ENCODE data around the gene TMPRSS4. TPM values are rescaled to one million over a fixed set of nuclear protein-coding genes. Genes with fewer than 3 reads are reported as not detected.
A peak's percentile ranks its signal among the peaks of the same experiment; 100 is the strongest.

The TMPRSS4 gene
- total and polyA plus RNA-seq, 5 donors = not detected

DNA sequence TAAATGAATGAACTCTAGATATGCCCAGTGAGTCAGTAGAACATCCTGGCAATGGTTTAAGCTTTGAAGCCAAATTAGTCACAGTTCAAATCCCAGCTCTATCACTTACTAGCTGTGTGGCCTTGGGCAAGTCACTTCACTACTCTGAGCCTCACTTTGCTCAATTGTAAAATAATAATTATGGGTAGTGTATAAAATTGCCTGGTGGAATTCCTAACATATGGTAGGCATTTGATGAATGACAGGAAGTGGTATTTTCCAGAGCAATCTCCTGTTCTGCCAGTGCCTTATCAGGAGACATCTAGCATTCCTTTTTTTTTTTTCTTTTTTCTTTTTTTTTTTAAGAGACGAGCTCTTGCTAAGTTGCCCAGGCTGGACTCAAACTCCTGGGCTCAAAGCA lies 62.7 kb downstream of the TMPRSS4 start:
- H3K4me1 ChIP-seq (ENCODE audit: control insufficient read depth, insufficient read depth, low read length) = no peaks in the 10 kb centered on the region
- intact Hi-C loops (cut with DNase I) = no loop called here
- no peaks in the 10 kb centered on the region for H3K9me3 ChIP-seq (ENCODE audit: control insufficient read depth, low read length)
- H3K27ac ChIP-seq (ENCODE audit: low read length) = no peak overlapping the region
- H3K27me3 ChIP-seq (ENCODE audit: control insufficient read depth, insufficient read depth) = no peaks in the 10 kb centered on the region
- WGBS = 24% methylated on average over 1 of the region's 1 CpG
- H3K4me3 ChIP-seq (ENCODE audit: low read length) = no peak overlapping the region
- no peak for ATAC-seq
- no peak for DNase-seq

DNA sequence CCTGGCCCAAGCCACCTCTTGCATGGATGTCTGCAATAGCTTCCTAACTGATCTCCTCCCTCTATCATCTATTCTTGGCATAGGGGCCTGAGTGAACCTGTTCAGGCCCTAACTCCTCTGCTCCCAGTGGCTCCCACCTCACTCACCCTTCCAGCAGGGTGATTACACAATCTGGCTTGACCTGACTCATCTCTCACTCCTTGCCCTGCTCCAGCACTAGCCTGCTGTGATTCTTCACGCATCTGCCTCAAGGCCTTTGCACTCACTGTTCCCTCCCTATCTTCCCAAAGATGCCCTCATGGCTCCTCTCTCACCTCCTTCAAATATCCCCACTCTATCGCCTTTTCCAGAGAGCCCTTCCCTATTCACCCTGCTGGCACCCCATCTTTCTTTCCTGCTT lies 65.2 kb downstream of the TMPRSS4 start:
- WGBS = 77% methylated on average over 2 of the region's 2 CpGs
- intact Hi-C loops (cut with DNase I) = loop anchor here (10.0 kb wide), 3 partner anchors 153 to 343 kb away; partner anchors contain the start of gene UBE4A (in 2 of the 4)
- no peak overlapping the region for H3K27ac ChIP-seq (ENCODE audit: low read length)
- H3K4me3 ChIP-seq (ENCODE audit: low read length) = no peak overlapping the region
- ATAC-seq (no peak), DNase-seq (no peak)
- no peaks in the 10 kb centered on the region for H3K9me3 ChIP-seq (ENCODE audit: control insufficient read depth, low read length)
- H3K27me3 ChIP-seq (ENCODE audit: control insufficient read depth, insufficient read depth) = no peaks in the 10 kb centered on the region
- H3K4me1 ChIP-seq (ENCODE audit: control insufficient read depth, insufficient read depth, low read length) = peaks cover 2% of the 10 kb centered on the region

DNA sequence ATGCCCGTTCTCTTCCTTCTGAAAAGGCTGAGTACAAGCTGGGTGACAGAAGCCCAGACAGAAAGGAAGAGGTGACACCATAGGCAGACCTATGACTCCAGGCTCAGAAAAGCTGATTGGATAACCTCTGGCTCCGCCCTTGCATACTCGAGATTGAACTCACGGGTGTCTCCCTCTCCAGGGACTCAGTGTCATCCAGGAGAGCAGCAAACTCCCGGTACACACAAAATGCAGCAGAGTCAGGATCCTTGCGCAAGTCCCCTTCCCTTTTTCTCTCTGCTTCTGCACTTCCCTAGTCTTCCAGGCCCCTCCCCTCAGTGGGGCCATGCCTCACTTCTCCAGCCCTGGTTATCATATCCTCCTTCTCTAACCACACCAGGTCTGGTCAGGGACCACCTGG lies 65.9 kb downstream of the TMPRSS4 start:
- H3K27ac ChIP-seq (ENCODE audit: low read length) = no peak overlapping the region

DNA sequence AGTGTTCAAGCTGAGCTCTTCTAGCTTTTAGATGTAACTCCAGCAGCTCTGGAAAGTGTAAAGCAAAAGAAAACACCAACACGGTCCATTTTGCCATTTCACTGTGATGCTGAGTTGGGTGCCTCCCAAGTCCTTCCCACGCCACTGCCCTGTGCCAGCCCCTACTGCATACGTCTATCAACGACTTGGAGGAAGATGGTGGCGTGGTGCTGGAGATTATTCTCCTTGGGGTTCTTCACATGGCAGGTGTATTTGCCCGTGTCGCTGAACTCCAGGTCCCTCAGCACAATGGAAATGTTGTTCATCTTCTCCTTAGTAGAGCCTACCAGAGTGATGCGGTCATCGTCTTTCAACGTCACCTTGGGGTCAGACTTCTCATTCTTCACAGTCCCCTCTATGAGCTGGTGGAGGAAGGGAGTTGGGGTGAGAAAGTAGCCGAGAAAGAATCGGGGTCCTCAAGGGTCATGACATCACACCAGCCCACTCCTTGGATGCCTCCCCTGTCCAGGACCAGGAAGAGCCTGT lies 66.8 kb downstream of the TMPRSS4 start:
- no peak for ATAC-seq
- no peaks in the 10 kb centered on the region for H3K9me3 ChIP-seq (ENCODE audit: control insufficient read depth, low read length)
- H3K27ac ChIP-seq (ENCODE audit: low read length) = no peak overlapping the region
- H3K4me3 ChIP-seq (ENCODE audit: low read length) = no peak overlapping the region
- DNase-seq = no peak
- no peaks in the 10 kb centered on the region for H3K27me3 ChIP-seq (ENCODE audit: control insufficient read depth, insufficient read depth)
- intact Hi-C loops (cut with DNase I) = loop anchor here (2.0 to 10.0 kb wide), 4 partner anchors 27 to 341 kb away; partner anchors contain the start of gene UBE4A (in 2 of the 4)
- H3K4me1 ChIP-seq (ENCODE audit: control insufficient read depth, insufficient read depth, low read length) = peaks cover 2% of the 10 kb centered on the region
- WGBS = 68% methylated on average over 12 of the region's 12 CpGs

More for the DNA sequence above, 65.9 kb downstream of the TMPRSS4 start:
- WGBS = 52% methylated on average over 6 of the region's 6 CpGs
- intact Hi-C loops (cut with DNase I) = loop anchor here (10.0 kb wide), 3 partner anchors 152 to 342 kb away; partner anchors contain the start of gene UBE4A (in 2 of the 4)
- Histone ChIP-seq H3K9me3 (ENCODE audit: control insufficient read depth, low read length) (no peaks in the 10 kb centered on the region), H3K27me3 (ENCODE audit: control insufficient read depth, insufficient read depth) (no peaks in the 10 kb centered on the region), H3K4me3 (ENCODE audit: low read length) (no peak overlapping the region), H3K4me1 (ENCODE audit: control insufficient read depth, insufficient read depth, low read length) (peaks cover 2% of the 10 kb centered on the region)
- ATAC-seq (no peak), DNase-seq (peak in 2 of 3 donors; percentile 35 to 66)

DNA sequence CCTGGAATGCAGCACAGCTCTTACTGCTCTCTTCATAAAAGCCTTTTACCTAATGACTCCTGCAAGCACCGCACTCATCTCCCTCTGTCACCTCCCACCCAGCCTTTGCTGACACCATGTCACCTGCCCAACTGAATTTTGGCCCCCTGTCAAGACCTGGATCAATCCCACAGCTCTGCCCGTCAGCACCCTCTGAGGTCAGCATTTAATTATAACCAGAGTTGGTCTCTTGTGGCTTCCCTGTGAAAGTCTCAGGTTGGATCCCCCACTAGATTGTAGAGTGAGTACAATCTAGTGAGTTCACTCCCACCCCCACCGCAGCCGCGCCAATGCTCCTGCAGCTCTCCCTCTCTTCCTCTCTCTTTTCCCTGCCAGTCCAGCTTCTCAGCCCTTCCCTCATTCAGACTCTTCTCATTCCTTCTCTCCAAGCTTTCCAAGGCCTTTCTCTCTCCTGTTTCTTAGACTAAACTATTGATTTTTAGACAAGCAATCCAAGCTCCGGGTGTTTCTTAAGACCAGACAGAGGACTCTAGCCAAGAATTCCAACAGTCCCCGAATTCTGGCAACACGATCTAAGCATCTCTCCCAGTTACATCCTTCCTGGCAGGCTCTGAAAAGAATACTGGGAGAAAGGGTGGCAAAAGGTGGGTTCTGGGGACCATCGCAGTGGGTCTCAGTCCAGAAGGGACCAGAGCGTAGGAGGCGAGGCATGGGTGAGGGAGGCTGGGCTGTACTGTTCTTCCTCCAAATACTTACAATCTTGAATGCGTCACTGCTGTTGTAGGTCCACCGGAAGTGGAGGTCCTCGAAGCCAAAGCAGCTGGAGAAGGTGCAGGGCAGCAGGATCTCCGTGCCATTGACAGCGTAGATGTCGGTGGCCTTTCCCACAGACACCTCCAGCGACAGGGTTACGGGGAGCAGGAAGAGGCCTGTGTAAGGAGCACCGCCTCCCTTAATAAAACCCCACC lies 67.7 kb downstream of the TMPRSS4 start:
- 43% methylated on average over 20 of the region's 20 CpGs for WGBS
- H3K4me1 ChIP-seq (ENCODE audit: control insufficient read depth, insufficient read depth, low read length) = peaks cover 2% of the 10 kb centered on the region
- no peaks in the 10 kb centered on the region for H3K27me3 ChIP-seq (ENCODE audit: control insufficient read depth, insufficient read depth)
- no peak overlapping the region for H3K4me3 ChIP-seq (ENCODE audit: low read length)
- DNase-seq = peak in 1 of 3 donors; percentile 69
- H3K27ac ChIP-seq (ENCODE audit: low read length) = peak overlapping the region; percentile 51
- peak; percentile 6 to 11 for ATAC-seq
- intact Hi-C loops (cut with DNase I) = loop anchor here (2.0 to 10.0 kb wide), 5 partner anchors 26 to 340 kb away; partner anchors contain the start of gene UBE4A (in 2 of the 4)
- no peaks in the 10 kb centered on the region for H3K9me3 ChIP-seq (ENCODE audit: control insufficient read depth, low read length)

DNA sequence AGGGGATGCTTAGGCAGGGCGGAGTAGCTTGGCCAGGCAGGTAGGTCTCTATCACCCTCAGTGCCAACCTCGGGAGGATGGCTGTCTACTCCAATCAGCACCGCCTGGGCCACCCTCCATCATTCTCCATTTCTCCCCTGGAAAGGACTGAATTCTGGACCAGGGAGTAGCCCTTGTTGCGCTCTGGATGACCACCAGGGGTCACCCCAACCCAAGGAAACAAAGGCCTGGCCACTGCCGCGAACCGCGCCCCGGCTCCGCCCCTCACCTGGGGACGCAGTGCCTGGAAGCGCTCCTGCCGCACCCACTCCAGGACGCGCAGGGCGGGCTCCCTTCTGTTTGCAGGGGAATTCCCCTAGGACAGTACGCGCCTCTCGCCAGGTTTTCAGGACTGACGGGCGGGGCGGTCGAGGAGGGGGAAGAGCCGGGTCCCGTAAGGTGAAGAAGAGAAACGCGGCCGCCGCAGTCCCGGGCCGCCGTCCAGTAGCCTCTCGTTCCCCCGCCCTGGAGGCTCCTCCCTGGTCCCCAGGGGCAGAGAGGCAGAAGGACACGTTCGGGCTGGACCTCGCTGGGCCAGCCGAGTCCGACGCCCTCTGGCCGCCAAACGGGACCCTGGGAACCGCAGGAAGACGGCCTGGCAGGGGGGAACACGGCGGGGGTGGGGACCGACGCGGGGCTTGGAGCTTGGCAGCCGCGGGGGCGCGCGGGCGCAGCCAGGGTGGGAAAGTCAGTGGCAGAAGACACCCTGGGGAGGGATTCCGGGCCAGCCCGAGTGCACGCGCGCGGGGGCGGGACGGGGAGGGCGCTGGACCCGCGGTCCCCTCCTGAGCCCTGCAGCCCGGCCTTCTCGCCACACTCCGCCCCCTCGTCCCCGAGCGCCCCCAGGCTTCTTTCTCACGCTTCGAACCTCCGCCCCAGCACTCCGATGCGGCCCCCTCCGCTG lies 68.7 kb downstream of the TMPRSS4 start:
- intact Hi-C loops (cut with DNase I) = loop anchor here (2.0 to 10.0 kb wide), 5 partner anchors 25 to 339 kb away; partner anchors contain the start of gene UBE4A (in 2 of the 4)
- 2% methylated on average over 78 of the region's 78 CpGs for WGBS
- peaks cover 2% of the 10 kb centered on the region for H3K4me1 ChIP-seq (ENCODE audit: control insufficient read depth, insufficient read depth, low read length)
- peak; percentile 81 to 93 (median 92) for DNase-seq
- peak overlapping the region; percentile 44 for H3K4me3 ChIP-seq (ENCODE audit: low read length)
- no peak overlapping the region for H3K27ac ChIP-seq (ENCODE audit: low read length)
- no peaks in the 10 kb centered on the region for H3K27me3 ChIP-seq (ENCODE audit: control insufficient read depth, insufficient read depth)
- H3K9me3 ChIP-seq (ENCODE audit: control insufficient read depth, low read length) = no peaks in the 10 kb centered on the region
- ATAC-seq = peak; percentile 89 to 91

DNA sequence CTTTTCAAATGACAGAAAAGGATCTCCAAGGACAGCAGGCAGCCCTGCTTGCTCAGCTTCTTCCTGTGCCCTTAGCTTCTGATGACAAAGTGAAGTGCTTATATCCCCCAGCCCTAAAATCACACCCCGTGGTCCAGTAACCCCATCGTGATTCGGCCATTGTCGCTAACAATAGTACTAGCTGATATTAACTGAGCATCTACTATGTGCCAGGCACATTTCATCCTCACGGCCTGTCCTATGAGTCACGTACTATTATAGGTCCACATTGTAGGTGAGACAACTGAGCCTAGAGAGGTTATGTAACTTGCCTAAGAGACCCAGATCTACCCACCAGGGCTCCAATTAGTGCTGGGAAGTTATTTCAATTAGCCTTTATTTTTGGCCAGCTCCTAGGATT lies 69.7 kb downstream of the TMPRSS4 start:
- intact Hi-C loops (cut with DNase I) = loop anchor here (5.0 to 10.0 kb wide), 4 partner anchors 146 to 338 kb away; partner anchors contain the start of gene UBE4A (in 2 of the 4)
- Histone ChIP-seq H3K4me3 (ENCODE audit: low read length) (no peak overlapping the region), H3K27me3 (ENCODE audit: control insufficient read depth, insufficient read depth) (no peaks in the 10 kb centered on the region), H3K27ac (ENCODE audit: low read length) (no peak overlapping the region), H3K9me3 (ENCODE audit: control insufficient read depth, low read length) (no peaks in the 10 kb centered on the region), H3K4me1 (ENCODE audit: control insufficient read depth, insufficient read depth, low read length) (peaks cover 2% of the 10 kb centered on the region)
- WGBS = 87% methylated on average over 6 of the region's 6 CpGs
- ATAC-seq (no peak), DNase-seq (no peak)

DNA sequence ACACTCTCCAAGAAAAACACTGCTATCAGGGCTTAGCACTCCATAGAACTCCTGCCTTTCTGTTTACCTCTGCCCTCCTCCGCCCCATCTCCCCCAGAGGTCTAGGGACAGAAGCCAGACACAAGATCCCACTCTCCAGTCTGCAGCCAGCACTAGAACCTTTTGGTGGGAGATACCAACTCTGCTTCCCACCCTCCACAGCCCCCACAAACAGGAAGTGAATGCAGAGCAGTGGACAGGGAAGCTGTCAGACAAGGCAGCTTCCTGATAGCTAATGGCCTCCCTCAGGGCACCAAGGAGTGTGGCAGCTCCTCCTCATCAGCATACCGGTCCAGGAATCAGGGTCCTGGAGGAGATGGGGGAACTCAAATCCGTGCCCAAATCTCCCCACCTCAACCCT lies 70.6 kb downstream of the TMPRSS4 start:
- Histone ChIP-seq H3K4me1 (ENCODE audit: control insufficient read depth, insufficient read depth, low read length) (peaks cover 2% of the 10 kb centered on the region), H3K4me3 (ENCODE audit: low read length) (no peak overlapping the region), H3K9me3 (ENCODE audit: control insufficient read depth, low read length) (no peaks in the 10 kb centered on the region), H3K27me3 (ENCODE audit: control insufficient read depth, insufficient read depth) (no peaks in the 10 kb centered on the region), H3K27ac (ENCODE audit: low read length) (peak overlapping the region; percentile 2)
- ATAC-seq (no peak), DNase-seq (no peak)
- 42% methylated on average over 3 of the region's 3 CpGs for WGBS
- intact Hi-C loops (cut with DNase I) = loop anchor here (5.0 to 10.0 kb wide), 4 partner anchors 145 to 337 kb away; partner anchors contain the start of gene UBE4A (in 2 of the 4)

DNA sequence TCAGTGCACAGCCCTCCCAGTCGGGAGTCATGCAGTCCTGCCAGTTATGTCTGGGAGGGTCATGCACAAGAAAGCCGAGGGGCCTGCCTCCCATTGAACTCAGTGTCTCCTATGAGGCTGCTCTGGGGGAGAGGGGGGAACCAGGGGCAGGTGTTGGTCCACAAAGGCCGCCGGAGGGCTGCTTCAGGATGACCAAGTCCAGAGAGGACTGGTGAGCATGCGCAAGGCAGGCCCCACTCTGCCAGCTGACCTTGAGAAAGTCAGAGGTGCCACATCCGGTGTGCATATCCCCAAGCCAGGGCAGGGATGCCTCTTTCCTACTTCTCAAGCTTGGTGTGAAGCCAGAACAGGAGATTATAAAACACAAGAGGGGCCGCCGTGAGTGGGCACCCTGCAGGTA lies 71.4 kb downstream of the TMPRSS4 start:
- intact Hi-C loops (cut with DNase I) = loop anchor here (5.0 to 10.0 kb wide), 4 partner anchors 144 to 337 kb away; partner anchors contain the start of gene UBE4A (in 2 of the 4)
- WGBS = 82% methylated on average over 8 of the region's 8 CpGs
- ATAC-seq (no peak), DNase-seq (no peak)
- Histone ChIP-seq H3K4me1 (ENCODE audit: control insufficient read depth, insufficient read depth, low read length) (peaks cover 2% of the 10 kb centered on the region), H3K9me3 (ENCODE audit: control insufficient read depth, low read length) (no peaks in the 10 kb centered on the region), H3K4me3 (ENCODE audit: low read length) (no peak overlapping the region), H3K27ac (ENCODE audit: low read length) (no peak overlapping the region), H3K27me3 (ENCODE audit: control insufficient read depth, insufficient read depth) (no peaks in the 10 kb centered on the region)

DNA sequence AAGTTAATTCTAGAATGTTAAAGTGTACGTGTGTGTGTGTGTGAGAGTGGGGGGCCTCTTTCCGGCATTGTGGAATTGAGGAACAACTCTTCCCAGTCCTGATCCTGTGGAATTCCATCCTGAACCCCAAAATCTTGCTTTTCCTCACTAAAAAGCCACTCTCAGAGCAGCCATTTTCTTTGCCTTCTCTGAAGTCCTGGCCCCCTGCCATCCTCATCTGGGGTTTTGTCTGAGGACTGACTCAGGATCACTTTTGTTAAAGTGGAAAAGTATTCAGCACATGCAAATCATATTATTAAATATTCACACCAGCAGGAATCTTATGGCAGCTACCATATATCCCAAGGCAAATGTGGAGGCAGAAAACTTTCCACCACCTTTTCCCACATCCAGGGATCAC lies 72.0 kb downstream of the TMPRSS4 start:
- intact Hi-C loops (cut with DNase I) = loop anchor here (5.0 to 10.0 kb wide), 4 partner anchors 143 to 336 kb away; partner anchors contain the start of gene UBE4A (in 2 of the 4)
- H3K4me1 ChIP-seq (ENCODE audit: control insufficient read depth, insufficient read depth, low read length) = peaks cover 2% of the 10 kb centered on the region
- no peaks in the 10 kb centered on the region for H3K27me3 ChIP-seq (ENCODE audit: control insufficient read depth, insufficient read depth)
- no peak overlapping the region for H3K27ac ChIP-seq (ENCODE audit: low read length)
- H3K9me3 ChIP-seq (ENCODE audit: control insufficient read depth, low read length) = no peaks in the 10 kb centered on the region
- ATAC-seq (no peak), DNase-seq (no peak)
- no peak overlapping the region for H3K4me3 ChIP-seq (ENCODE audit: low read length)
- WGBS = 71% methylated on average over 2 of the region's 2 CpGs

All from right cardiac atrium (tissue), 5 donors.